Liver (tissue), 9 donors: ENCODE measurements around the gene VWA2. TPM values are rescaled to one million over a fixed set of nuclear protein-coding genes. Genes with fewer than 3 reads are reported as not detected.

Source experiments
- DNase-seq: peaks from one replicate; pipeline ENCODE4 v3.0.0-alpha.2; 2017; ENCODE audit warnings: low spot score
- H3K27ac ChIP-seq, 2 donors: one replicate each; pipeline ENCODE4 v1.7.0; 2013; ENCODE audit warnings: inconsistent platforms in 2 of 2, low read length in 2 of 2, control low read depth in 1 of 2, low read depth in 1 of 2, mild to moderate bottlenecking in 1 of 2
- H3K27me3 ChIP-seq, 4 donors: one replicate each; pipeline versions ENCODE4 v1.6.1 to v1.7.0; 2013; ENCODE audit warnings: low read length in 3 of 4, inconsistent platforms in 1 of 4, mild to moderate bottlenecking in 1 of 4, moderate library complexity in 1 of 4; ENCODE audit not compliant: control insufficient read depth in 4 of 4, insufficient read depth in 4 of 4
- H3K36me3 ChIP-seq, 4 donors: one replicate each; pipeline versions ENCODE4 v1.6.1 to v1.7.0; 2013; ENCODE audit warnings: low read length in 3 of 4, mild to moderate bottlenecking in 3 of 4, low read depth in 1 of 4, moderate library complexity in 1 of 4; ENCODE audit not compliant: control insufficient read depth in 4 of 4, insufficient read depth in 3 of 4
- H3K4me1 ChIP-seq, 4 donors: one replicate each; pipeline versions ENCODE4 v1.6.1 to v1.7.0; 2013; ENCODE audit warnings: low read length in 3 of 4, mild to moderate bottlenecking in 3 of 4, moderate library complexity in 1 of 4; ENCODE audit not compliant: control insufficient read depth in 4 of 4, insufficient read depth in 4 of 4
- H3K4me3 ChIP-seq, 3 donors: one replicate each; pipeline versions ENCODE4 v1.6.1 to v1.7.0; 2013; ENCODE audit warnings: low read length in 3 of 3, control low read depth in 1 of 3, low read depth in 1 of 3, mild to moderate bottlenecking in 1 of 3
- H3K9ac ChIP-seq, 2 donors: one replicate each; pipeline ENCODE4 v1.7.0; 2013; ENCODE audit warnings: low read length in 2 of 2, mild to moderate bottlenecking in 2 of 2, moderate library complexity in 2 of 2, control low read depth in 1 of 2, low read depth in 1 of 2
- H3K9me3 ChIP-seq, 4 donors: one replicate each; pipeline versions ENCODE4 v1.6.1 to v1.7.0; 2013; ENCODE audit warnings: low read length in 3 of 4; ENCODE audit not compliant: control insufficient read depth in 4 of 4
- ATF3 ChIP-seq: IDR thresholded peaks from 2 replicates; pipeline ENCODE4 v1.6.1; 2016; ENCODE audit warnings: antibody characterized with exemption
- EGR1 ChIP-seq, 2 donors: IDR thresholded peaks; 2 replicates each; pipeline ENCODE4 v1.6.1; 2016 to 2018; ENCODE audit warnings: antibody characterized with exemption in 2 of 2, low read depth in 2 of 2
- FOXA1 ChIP-seq: IDR thresholded peaks from 2 replicates; pipeline ENCODE4 v1.6.1; 2016; ENCODE audit warnings: antibody characterized with exemption
- FOXA2 ChIP-seq: IDR thresholded peaks from 2 replicates; pipeline ENCODE4 v1.6.1; 2016; ENCODE audit warnings: antibody characterized with exemption
- GABPA ChIP-seq, 2 donors: IDR thresholded peaks in 1 of 2; conservative IDR thresholded peaks in 1 of 2; 2 replicates each; pipeline ENCODE4 v1.6.1; 2016; ENCODE audit warnings: antibody characterized with exemption in 2 of 2, mild to moderate bottlenecking in 1 of 2, moderate library complexity in 1 of 2
- HNF4A ChIP-seq, 2 donors: conservative IDR thresholded peaks; 2 replicates each; pipeline ENCODE4 v1.6.1; 2016; ENCODE audit warnings: antibody characterized with exemption in 2 of 2, mild to moderate bottlenecking in 2 of 2
- HNF4G ChIP-seq: IDR thresholded peaks from 2 replicates; pipeline ENCODE4 v1.6.1; 2016; ENCODE audit warnings: antibody characterized with exemption
- JUND ChIP-seq, 2 donors: IDR thresholded peaks; 2 replicates each; pipeline ENCODE4 v1.6.1; 2016; ENCODE audit warnings: antibody characterized with exemption in 2 of 2
- MAX ChIP-seq: IDR thresholded peaks from 2 replicates; pipeline ENCODE4 v1.6.1; 2016; ENCODE audit warnings: antibody characterized with exemption
- NR2F2 ChIP-seq: IDR thresholded peaks from 2 replicates; pipeline ENCODE4 v1.6.1; 2016; ENCODE audit warnings: antibody characterized with exemption
- RAD21 ChIP-seq, 2 donors: IDR thresholded peaks; 2 replicates each; pipeline ENCODE4 v1.6.1; 2016; ENCODE audit warnings: antibody characterized with exemption in 2 of 2, mild to moderate bottlenecking in 2 of 2
- RXRA ChIP-seq, 2 donors: IDR thresholded peaks; 2 replicates each; pipeline ENCODE4 v1.6.1; 2017 to 2018; ENCODE audit warnings: antibody characterized with exemption in 2 of 2, mild to moderate bottlenecking in 1 of 2
- SP1 ChIP-seq: IDR thresholded peaks from 2 replicates; pipeline ENCODE4 v1.6.1; 2018; ENCODE audit warnings: antibody characterized with exemption, mild to moderate bottlenecking
- TAF1 ChIP-seq: conservative IDR thresholded peaks from 2 replicates; pipeline ENCODE4 v1.6.1; 2016; ENCODE audit warnings: antibody characterized with exemption, mild to moderate bottlenecking
- YY1 ChIP-seq: IDR thresholded peaks from 2 replicates; pipeline ENCODE4 v1.6.1; 2016; ENCODE audit warnings: antibody characterized with exemption, mild to moderate bottlenecking
- ZBTB33 ChIP-seq: IDR thresholded peaks from 2 replicates; pipeline ENCODE4 v1.6.1; 2016; ENCODE audit warnings: antibody characterized with exemption
- WGBS: extraction: QIAGEN DNeasy Blood & Tissue Kit; methylation state at CpG from one replicate; pipeline ENCODE4 v1.1.7; 2013; 5-methylcytosine and 5-hydroxymethylcytosine counted together
- polyA plus RNA-seq, 2 donors: library from polyadenylated mRNA; stranded (reverse) in 1 of 2; unstranded in 1 of 2; fragments of 200-250 nt in 1 of 2; fragments of >200 nt in 1 of 2; fragmentation: Nextera tagmentation in 1 of 2; extraction: Ambion mirVana in 1 of 2; gene quantifications; one replicate each; pipeline versions ENCODE4 v1.2.1 to v1.2.3, GENCODE V29; 2013 to 2015
- total RNA-seq, 2 donors: library from RNA; depleted of rRNA; stranded (reverse); fragments of >200 nt; gene quantifications; one replicate each; pipeline ENCODE4 v1.2.3, GENCODE V29; 2014
- TF ChIP-seq, protein P1 (sequence below): IDR thresholded peaks from 2 replicates; pipeline ENCODE4 v1.6.1; 2016; ENCODE audit warnings: antibody characterized with exemption, mild to moderate bottlenecking
- TF ChIP-seq, protein P2 (sequence below): fragments of 150-350 bp; IDR thresholded peaks from 2 replicates; pipeline ENCODE4 v1.5.1; 2017; ENCODE audit warnings: improper control_type of control experiment, low read depth, low read length; ENCODE audit not compliant: missing input control
- donor health status: healthy.
- donor health status: healthy.
- donor health status: healthy.
- donor health status: healthy.
- donor health status: healthy.

VWA2 gene
- total and polyA plus RNA-seq, 4 donors: 0.05 to 0.25 TPM; not detected in 2

GRCh38 chr10:114245121-114245791 is 6.2 kb downstream of the VWA2 start:
- Histone ChIP-seq H3K36me3 (no peaks in the 10 kb centered on the region), H3K27ac (no peak overlapping the region), H3K4me3 (no peak overlapping the region), H3K9me3 (no peaks in the 10 kb centered on the region), H3K4me1 (no peaks in the 10 kb centered on the region), H3K27me3 (peaks cover 0 to 12% (median 5%) of the 10 kb centered on the region in 4 donors), H3K9ac (no peak overlapping the region)
- WGBS: 58% methylated on average over 9 of the region's 9 CpGs
- no peak for DNase-seq
- TF ChIP-seq ZBTB33: no peak

DNA sequence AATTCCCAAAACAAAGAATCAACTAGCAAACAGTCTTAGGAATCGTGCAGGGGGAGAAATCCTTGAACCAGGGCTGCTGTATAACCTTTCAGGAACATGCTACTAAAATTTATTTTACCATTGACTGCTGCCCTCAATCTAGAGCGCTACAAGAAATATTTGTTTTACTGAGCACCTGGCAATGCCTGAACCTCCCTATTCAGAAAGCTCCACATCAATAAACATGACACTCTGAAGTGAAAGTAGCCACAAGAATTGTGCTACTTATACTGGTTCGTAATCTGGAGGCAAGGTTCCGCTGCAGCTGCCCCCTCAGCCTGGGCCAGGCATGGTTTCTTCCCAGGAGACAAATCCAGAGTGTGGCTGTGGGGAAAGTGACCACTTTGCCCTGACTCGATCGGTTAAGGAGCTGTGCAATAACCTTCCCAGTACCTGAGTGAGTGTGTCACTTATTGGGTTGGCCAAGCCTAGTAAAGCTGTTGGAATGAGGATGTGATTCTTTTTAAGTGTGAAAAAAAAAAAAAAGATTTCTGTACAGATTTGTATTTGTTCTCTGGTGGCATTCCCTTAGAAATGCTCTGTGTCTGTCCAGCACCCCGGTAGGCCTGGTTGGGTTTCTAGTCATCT is 7.7 kb downstream of the VWA2 start:
- H3K36me3 ChIP-seq: no peaks in the 10 kb centered on the region
- no peak overlapping the region for H3K4me3 ChIP-seq
- TF ChIP-seq TAF1 (no peak), HNF4A (conservative IDR thresholded peaks at IDR 0.05) (no peak), FOXA2 (no peak), RAD21 (IDR thresholded peaks at IDR 0.05) (no peak), JUND (IDR thresholded peaks at IDR 0.05) (no peak), ATF3 (no peak), GABPA (IDR thresholded peaks at IDR 0.05 in 1 of 2, conservative IDR thresholded peaks at IDR 0.05 in 1 of 2) (no peak), SP1 (no peak), NR2F2 (no peak), HNF4G (no peak), ZBTB33 (no peak), YY1 (no peak), RXRA (IDR thresholded peaks at IDR 0.05) (no peak), FOXA1 (no peak), EGR1 (IDR thresholded peaks at IDR 0.05; ENCODE audit: low read depth in 2 of 2) (no peak), MAX (no peak)
- TF ChIP-seq, protein P1, sequence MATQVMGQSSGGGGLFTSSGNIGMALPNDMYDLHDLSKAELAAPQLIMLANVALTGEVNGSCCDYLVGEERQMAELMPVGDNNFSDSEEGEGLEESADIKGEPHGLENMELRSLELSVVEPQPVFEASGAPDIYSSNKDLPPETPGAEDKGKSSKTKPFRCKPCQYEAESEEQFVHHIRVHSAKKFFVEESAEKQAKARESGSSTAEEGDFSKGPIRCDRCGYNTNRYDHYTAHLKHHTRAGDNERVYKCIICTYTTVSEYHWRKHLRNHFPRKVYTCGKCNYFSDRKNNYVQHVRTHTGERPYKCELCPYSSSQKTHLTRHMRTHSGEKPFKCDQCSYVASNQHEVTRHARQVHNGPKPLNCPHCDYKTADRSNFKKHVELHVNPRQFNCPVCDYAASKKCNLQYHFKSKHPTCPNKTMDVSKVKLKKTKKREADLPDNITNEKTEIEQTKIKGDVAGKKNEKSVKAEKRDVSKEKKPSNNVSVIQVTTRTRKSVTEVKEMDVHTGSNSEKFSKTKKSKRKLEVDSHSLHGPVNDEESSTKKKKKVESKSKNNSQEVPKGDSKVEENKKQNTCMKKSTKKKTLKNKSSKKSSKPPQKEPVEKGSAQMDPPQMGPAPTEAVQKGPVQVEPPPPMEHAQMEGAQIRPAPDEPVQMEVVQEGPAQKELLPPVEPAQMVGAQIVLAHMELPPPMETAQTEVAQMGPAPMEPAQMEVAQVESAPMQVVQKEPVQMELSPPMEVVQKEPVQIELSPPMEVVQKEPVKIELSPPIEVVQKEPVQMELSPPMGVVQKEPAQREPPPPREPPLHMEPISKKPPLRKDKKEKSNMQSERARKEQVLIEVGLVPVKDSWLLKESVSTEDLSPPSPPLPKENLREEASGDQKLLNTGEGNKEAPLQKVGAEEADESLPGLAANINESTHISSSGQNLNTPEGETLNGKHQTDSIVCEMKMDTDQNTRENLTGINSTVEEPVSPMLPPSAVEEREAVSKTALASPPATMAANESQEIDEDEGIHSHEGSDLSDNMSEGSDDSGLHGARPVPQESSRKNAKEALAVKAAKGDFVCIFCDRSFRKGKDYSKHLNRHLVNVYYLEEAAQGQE: no peak
- TF ChIP-seq, protein P2, sequence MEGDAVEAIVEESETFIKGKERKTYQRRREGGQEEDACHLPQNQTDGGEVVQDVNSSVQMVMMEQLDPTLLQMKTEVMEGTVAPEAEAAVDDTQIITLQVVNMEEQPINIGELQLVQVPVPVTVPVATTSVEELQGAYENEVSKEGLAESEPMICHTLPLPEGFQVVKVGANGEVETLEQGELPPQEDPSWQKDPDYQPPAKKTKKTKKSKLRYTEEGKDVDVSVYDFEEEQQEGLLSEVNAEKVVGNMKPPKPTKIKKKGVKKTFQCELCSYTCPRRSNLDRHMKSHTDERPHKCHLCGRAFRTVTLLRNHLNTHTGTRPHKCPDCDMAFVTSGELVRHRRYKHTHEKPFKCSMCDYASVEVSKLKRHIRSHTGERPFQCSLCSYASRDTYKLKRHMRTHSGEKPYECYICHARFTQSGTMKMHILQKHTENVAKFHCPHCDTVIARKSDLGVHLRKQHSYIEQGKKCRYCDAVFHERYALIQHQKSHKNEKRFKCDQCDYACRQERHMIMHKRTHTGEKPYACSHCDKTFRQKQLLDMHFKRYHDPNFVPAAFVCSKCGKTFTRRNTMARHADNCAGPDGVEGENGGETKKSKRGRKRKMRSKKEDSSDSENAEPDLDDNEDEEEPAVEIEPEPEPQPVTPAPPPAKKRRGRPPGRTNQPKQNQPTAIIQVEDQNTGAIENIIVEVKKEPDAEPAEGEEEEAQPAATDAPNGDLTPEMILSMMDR: no peak
- H3K9ac ChIP-seq: no peak overlapping the region
- no peaks in the 10 kb centered on the region for H3K9me3 ChIP-seq
- no peaks in the 10 kb centered on the region for H3K4me1 ChIP-seq
- 79% methylated on average over 7 of the region's 7 CpGs for WGBS
- no peak for DNase-seq
- no peak overlapping the region for H3K27ac ChIP-seq
- H3K27me3 ChIP-seq: peaks cover 0 to 12% (median 5%) of the 10 kb centered on the region in 4 donors
